Nucleus accumbens (tissue), 56 donors: ENCODE results near the gene UNC5B.
A peak's percentile ranks its signal among the peaks of the same experiment; 100 is the strongest.

Experiments
- DNase-seq, 56 donors: peaks; one replicate each; lab custom pipeline; 2025; lab: John Stamatoyannopoulos, UW

The UNC5B gene

DNA sequence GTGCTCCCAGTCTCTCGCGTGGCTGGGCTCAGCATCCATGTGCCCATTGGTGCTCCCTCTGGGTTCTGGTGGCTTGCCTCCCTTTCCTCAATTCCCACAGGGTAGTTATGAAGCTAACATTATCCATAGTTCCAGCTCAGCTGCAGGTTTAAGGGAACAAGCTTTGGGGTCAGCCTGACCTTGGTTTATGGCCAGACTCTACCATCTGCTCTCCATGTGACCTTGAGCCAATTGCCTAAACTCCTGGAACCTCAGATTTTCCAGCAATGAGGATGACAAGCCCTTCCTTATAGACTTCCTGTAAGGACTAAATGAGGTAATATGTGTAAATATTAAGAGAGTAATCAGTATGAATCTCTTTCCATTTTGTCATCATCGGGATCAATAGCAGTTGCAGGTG, 96.6 kb downstream of the UNC5B start:
- DNase-seq = no peak

DNA sequence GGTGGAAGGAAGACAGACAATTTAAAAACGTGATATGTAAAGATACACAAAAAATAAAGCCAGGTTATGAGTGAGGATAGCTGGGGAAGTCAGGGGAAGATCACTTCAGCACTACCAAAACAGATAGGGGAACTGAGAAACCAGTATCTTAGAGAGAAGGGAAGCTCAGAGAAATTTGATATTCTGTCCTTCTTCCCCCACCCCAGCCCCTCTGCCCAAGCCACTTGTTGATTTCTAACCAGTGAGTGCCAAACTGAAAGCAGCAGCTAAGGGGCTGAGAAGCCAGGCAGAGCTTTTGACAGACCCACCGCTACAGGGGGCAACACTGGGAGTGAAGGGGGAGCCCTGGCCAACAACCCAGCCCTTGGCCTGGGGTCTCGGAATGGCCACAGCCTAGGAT, 97.5 kb downstream of the UNC5B start:
- DNase-seq = no peak

DNA sequence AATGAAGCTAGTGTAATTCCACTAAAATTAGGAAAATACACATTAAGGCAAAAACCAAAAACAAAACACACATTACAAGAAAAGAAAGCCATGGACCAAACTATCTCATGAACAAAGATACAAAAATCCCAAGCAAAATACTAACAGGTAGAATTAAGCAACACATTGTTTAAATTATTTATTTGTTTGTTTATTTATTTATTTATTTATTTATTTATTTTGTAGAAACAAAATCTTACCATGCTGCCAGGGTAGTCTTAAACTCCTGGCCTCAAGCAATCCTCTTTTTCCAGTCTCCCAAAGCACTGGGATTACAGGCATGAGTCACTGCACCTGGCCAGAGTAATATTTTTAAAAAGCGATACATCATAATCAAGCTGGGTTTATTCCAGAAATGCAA, 99.8 kb downstream of the UNC5B start:
- DNase-seq = no peak

DNA sequence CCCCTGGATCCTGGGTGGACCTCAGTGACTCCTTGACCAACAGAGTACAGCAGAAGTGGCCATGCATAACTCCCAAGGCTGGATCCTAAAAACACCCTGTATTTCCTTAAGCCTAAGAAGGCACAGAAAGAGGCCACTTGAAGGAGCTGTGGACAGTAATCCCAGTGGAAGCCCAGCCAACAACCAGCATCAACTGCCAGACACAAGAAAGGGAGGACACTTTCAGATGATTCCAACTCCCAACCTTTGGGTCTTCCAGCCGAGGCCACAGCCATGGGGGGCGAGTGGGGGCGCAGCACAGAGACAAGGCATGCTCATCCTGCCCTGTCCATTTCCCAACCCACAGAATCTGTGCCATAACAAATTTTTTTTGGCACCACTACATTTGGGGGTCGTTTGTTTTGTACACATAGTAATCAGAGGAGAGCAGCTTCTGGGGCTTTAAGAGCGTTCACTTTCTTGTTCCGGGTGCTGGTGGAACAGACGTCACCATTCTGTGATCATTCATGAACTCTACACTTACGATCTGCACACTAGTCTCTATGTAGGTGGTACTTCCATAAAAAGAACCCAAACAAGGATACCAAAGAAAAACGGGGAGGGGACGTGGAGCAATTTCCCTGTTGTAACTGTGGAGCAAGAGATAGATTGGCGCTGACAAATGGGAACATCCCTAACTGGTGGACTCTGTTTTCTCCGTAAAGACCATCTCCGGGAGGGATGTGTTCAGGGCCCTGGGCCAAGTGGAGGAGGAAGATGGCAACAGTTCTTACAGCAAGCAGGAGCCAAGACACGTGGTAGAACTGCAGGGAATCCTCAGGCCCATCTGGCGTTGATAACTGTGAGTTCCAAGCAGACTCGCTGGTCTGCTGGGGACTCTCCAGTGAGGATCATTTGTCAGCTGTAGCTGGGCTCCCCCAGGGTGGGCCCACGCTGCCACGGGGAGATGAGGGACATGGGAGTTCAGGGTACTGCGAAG, 100.7 kb downstream of the UNC5B start:
- DNase-seq = peak in 16 of 56 donors; percentile 8 to 48 (median 22)

DNA sequence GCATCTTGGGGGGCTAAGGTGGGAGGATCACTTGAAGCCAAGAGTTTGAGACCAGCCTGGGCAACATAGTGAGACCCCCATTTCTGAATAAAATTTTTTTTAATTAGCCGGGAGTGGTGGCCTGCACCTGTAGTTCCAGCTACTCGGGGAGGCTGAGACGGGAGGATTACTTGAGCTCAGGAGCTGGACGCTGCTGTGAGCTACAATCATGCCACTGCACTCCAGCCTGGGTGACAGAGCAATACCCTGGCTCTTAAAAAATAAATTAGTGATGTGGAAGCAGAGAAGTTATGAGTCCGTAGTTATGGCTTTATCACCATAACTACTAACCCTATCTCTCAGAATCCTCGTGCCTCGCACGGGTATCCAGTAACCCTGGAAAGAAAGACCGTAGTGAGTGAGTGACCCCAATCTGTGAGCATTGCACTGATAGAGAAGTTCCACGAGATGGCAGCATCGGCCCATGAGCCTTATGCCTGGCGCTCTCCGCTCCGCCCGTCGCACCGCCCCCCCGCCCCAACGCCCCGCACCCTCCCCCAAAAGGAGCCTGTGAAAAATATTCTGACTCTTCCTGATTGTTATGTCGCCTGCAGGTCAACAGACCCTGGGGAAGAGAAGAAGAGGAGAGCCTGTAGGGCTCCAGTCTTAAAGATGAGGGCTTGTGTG, 101.8 kb downstream of the UNC5B start:
- DNase-seq = peak in 42 of 56 donors; percentile 9 to 75 (median 34)

DNA sequence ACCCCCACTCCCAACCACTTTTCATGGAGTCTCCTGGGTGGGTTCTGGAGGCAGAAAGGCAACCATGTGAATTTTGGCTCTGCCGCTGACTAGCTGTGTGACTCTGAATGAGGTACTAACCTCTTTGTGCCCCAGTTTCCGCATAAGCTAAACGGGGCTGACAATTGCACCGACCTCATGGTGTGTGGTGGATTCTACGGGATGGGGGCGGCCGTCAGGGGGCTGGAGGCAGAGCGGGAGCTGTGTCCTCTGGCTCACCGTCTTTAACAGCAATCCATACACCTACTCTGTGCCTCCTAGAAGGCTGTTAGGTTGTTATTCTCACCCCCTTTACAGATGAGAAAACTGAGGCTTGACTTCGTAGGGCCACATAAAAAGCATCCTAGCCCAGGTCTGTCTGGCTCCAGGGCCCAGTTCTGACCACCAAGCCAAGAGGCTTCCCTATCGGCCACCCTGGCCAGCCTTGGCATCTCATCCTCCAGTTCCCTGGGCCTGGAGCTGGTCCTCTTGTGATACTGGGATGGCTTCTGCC, 102.4 kb downstream of the UNC5B start:
- DNase-seq = no peak

DNA sequence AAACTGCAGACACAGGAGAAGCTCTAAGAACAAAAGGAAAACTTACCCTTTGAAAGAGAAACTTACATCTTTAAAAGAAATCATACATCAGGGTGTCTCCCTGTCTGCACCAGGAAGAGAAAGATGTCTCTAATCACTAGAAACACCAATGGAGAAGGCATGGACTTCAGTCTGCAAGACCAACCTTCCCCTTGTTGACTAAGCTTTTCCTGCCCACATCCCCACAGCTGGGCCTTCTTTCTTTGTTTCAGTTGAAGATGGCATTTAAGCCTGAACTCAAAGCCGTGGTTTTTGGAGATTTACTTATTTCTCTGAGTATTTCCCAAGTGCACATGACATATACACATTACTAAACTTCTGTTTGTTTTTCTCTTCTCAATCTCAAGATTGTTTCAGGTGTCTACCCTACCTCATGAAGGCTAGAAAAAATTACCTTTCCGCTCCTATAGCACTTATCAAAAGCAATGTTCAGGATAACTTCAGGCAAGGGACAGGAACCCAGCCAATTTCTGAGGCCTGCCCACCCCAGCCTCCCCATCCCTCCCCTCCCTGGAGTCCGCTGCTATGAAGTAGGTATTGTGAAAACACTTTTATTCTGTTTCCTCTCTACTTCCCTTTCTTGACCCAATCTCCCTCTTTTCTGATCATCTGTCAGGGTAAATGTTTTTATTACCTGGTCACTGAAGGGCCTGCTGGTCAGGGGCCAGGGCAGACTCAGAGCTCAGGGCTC, 103.9 kb downstream of the UNC5B start:
- DNase-seq = no peak

DNA sequence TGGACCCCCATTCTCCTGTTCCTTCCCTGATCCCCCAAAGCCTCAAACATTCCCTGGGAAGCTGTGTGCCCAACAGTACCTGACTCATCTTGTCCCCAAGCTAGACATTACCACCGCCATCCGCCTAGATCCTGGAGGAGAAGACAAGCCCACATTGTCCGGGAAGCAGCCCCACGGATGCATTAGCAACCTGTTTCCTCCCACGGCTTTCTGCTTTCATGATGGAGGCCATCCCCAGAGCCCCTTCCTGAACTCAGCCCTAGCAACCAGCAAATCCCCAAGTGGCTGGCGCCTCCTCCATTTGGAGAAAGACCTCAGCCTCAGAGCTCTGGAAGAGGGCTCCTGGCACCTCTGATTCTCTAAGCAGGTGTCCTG, 104.4 kb downstream of the UNC5B start:
- DNase-seq = no peak

DNA sequence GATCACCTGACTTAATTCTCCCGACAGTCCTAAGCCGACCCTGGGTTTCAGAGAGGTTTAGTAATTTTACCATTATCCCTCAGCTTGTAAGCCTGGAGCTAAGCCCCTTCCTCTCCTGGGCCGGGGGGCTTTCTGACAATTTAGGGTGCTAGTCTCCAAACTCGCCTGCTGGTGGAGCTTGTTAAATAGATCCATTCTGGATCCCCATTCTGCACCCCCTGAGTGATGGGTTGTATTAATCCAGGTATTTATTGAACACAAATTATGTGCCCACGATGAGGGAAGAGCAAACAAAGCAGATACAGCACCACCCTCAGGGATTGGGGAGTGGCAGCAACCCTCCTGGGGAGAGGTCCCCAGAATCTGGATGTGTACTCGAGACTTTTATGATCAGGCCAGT, 105.4 kb downstream of the UNC5B start:
- DNase-seq = no peak

DNA sequence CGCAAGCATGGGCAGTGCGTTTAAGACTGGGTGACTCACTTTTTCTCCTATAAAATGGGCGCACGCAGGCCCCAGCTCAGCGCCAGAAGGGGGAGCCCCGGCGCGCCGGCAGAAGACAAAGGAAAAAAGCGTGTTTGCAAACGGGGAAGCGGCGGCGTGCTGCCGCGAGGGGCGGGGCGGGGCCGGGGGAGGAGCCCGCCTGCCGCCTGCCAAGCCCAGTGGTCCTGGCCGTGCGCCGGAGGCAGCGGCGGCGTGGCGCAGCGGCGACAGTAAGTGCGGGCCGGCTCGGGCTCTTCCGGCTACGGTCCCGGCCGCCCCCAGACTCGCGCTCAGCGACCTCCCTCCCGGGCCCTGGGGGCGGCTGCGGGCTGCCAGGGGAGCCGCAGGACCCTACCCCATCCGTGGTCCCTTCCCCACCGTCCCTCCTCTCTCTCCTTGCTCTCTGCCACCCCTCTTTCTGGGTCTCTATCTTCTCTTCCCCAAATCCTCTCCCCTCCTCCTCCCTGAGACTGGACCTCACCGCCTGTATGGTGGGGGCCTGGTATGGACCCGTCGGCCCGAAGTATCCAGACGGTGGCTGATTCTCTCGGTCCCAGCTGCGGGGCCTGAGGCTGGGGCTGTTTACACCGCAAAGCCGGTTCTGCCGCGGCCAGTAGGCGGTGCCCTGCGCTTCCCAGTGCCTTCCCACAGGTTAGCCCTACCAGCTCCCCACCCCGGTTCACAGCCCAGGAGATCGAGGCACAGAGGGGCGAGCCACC, 106.9 kb downstream of the UNC5B start, which contains the start of gene SLC29A3:
Gene SLC29A3, plus strand, starts transcription at position 218 of the 758 bp plus-strand sequence. Its CDS starts 51 bp downstream, at position 269.
- DNase-seq = peak in 55 of 56 donors; percentile 7 to 86 (median 61)

DNA sequence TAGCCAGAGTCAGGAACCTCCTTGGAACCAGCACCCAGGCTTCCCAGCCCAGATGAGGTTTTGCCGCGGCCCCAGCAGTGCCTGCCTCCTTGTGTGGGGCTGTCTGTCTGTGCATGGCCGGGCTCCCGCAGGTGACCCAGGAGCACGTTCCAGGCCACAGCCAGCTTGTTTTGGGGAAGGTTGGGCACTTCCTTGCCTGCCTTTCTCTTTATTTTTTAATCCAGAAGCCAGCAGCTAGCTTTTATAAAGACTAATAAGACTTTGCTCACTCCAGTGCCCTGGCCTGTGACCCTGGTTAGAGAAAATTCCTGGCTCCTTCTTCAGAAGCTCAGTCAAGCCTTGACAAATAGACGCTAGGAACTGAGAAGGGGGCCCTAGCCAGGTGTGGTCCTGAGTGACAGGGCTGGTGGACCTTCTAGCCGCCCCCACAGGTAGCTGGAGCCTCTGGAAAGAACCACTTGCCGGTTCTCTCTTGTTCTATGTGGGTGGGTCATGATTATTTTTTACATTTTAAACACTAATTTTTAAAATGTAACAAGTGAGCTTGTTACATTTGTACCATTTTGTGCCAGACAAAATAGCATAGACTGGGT, 107.5 kb downstream of the UNC5B start:
- peak in 1 of 56 donors; percentile 46 for DNase-seq

DNA sequence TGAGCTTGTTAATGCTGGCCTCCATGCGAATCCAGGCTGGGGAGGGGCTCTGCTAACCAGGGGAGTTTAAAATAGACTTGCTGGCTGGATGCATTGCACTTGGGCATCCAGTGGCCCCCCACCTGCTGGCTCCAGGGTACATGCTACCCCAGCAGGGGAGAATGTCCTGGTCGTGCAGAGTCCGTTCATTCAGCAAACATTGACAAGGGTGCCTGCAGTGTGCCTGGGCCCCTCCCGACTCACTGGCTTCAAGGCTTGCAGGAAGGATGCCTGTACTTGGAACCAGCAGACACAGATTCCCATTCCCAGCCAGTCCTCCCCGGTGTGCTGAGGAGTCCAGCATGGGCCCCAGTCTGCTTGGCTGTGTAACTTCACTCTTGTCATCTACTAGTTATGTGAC, 108.2 kb downstream of the UNC5B start:
- DNase-seq = no peak

DNA sequence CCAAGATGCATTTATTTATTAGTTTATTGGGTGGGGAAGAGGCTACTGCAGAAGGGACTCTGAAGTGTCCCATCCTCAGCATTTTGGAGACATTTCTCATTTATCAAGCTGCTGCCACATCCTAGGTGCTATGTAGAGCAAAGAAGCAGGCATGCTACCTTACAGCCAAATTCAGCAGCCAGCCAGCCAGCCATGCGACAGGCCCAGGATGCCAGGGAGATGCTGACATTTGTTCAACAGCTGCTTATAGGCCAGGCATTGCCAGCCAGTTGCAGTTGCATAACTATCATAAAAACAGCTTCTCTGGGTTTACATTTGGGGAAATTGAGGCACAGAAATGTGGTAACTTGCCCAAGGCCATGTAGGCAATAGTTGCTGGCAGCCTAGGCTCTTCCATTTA, 109.0 kb downstream of the UNC5B start:
- no peak for DNase-seq

DNA sequence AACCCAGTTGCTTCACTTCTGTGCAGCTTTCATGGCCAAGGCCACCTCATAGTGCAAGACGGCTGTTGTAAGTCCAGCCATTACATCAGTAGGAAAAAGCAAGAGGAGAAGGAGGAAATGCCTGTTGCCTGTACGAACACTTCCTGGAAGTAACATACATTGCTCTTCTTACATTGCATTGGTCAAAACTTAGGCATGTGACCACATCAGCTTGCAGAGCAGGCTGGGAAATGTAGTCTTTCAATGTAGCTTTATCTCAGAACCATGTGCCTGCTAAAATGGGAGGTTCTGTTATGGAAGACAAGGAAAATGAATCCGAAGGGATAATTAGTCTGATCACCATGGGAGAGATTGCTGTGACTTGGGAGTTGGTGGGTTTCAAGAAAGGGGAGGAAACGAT, 111.0 kb downstream of the UNC5B start:
- no peak for DNase-seq

DNA sequence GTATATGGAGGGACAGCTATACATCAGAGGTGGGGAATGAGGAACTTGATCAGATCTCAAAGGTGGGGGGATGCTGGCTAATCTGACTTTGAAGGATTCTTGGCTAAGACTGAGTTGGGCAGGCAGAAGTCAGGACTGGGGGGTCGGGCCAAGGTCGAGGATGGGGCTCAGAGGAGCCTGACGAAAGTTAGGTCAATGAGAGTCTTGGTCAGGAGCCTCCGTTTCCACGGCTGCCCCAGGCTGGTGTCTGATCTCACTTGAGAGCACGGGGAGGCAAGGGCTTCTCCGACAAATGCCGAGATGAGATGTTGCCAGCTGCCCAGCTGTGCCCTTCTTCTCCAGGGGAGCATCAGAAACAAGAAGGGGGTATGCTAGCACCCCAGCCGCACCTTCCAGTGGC, 112.4 kb downstream of the UNC5B start:
- DNase-seq = no peak

DNA sequence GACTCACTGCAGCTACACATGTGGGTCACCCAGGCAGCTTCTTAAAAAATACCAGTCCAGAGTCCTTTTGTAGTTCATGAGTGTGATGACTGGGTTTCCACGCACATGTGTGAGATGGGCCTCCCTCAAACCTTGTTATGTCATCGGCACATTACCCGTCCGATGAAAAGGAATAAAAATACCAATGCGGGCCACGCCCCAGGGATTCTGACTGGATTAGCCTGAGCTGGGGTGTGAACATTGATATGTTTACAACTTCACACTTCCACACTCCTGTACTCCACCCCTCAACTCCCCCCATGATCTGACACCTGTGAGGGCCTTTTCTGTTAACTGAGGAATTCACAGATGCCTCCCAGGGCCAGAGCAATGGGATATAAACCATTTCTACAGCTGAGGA, 112.9 kb downstream of the UNC5B start:
- no peak for DNase-seq

DNA sequence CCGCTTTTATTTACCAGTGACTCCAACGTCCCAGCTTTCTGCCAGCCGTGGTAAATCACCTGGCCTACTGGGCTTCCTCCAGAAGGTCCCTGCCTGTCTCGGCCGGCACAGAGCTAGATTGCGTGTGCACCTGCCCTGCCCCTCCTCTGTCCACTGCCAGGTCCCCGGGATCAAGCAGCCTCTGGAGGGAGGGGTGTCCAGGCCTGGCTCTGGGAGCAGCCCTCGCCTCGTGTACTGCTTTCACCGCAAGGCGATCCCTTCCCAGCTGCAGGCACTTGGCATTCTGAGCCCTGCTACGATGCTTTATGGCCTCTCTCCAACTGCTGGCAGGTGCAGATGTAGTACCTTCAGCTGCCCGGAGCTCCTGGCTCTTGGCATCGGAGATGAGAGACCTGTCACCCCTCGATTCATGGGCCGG, 114.1 kb downstream of the UNC5B start:
- no peak for DNase-seq

DNA sequence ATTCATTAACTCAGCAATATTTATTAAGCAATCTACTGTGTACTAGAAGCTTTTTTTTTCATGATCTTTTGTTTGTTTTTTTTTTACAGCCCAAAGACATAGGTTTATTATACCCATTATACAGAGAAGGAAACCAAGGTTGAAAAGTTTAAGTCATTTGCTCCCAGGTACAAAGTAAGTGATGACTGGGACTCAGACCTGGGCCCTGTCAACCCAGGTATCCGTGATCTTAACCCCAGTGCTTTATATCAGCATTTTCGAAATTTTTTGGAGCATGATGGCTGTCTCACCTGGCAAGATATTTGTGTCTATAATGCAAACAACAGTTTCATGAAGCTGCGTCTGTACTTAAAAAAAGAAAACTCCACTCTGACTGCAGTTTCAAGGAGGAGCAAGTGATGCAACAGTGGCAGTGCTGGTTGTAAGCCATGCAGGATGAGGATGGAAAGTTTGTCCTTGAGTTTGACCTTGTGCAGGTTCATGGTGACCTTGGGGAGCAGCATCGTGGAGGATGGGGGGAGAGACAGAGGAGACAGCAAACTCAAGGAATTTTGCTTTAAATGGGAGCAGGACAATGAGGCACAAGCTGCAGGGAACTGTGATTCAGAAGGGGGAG, 118.5 kb downstream of the UNC5B start:
- DNase-seq = no peak

DNA sequence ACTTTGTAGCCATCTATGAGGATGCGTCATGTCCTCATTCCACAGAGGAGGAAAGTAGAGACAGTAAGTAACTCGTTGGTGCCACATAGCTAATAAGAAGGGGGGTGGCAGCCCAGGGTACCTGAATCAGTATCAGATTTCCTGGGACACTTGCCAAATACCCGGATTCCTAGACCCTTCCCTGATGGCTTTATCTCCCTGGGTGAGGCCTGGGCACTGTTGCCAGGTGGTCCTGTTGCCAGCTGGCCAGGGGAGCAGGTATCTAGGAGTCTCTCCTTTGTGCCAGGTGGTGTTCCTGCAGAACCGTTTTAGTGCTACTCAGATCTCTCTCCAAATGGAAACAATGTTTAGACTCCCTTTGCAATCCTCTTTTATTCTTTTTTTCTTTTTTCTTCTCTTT, 119.4 kb downstream of the UNC5B start:
- DNase-seq = no peak
